SH-SY5Y (cell line): ENCODE measurements around the gene RALGDS.

ENCODE experiments used
- GATA2 ChIP-seq: IDR thresholded peaks from 2 replicates; pipeline ENCODE4 v1.6.1; 2011; ENCODE audit warnings: mild to moderate bottlenecking, low read depth, low read length
- GATA3 ChIP-seq: IDR thresholded peaks from 2 replicates; pipeline ENCODE4 v1.6.1; 2011; ENCODE audit warnings: low read depth, mild to moderate bottlenecking, low read length, moderate library complexity

DNA sequence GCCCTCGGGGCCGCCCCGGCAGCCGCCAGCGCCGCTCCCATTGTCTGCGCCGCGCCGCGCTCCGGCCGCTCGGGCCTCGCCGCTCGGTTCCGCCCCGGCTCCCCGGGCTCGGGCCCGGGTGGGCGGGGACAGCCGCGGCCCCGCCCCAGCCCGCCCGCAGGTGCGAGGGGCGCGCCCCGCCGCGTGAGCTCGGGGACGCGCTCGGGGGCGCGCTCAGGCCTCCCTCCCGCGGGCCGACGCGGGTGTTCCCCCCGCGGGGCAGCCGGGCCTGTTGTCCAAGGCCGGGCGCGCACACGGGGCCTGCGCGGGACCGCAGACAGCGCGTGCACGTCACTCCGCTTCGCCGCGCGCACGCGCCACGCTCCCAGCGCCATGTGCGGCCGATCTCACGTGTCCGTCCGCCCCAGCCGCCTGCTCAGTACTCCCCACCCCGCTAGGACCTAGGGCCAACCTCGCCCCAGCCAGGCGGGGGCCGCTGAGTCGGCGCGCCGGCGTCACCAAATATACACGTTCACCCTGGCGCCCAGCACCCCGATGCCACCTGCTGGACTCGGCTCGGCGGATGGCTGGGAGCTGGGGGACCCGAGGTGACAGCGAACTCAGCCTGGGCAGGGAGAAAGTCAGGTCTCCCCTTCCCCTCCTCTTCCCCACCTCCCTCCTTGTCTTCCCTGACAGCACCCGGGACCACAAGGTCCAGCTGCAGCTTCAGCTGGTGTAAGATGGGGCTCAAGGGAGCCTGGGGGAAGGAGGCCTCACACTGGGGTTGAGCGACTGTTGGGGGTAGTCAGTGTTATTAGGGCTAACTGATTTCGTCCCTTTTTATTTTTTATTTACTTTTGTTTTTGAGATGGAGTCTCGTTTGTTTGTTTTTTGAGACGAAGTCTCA lies 28.3 kb upstream of the RALGDS start:
- no peak for TF ChIP-seq GATA3
- TF ChIP-seq GATA2 = no peak
